ENCODE measurements around the gene VAX1. TPM values are rescaled to one million over a fixed set of nuclear protein-coding genes. Genes with fewer than 3 reads are reported as not detected.
"Not testable (repeated sequence)": the region's sequence is repeated elsewhere in the genome, so short reads cannot be mapped to it uniquely, and the experiment has no call there.

The VAX1 gene
- not detected in 2 replicates for total RNA-seq
- not detected for polyA plus RNA-seq (2012)

DNA sequence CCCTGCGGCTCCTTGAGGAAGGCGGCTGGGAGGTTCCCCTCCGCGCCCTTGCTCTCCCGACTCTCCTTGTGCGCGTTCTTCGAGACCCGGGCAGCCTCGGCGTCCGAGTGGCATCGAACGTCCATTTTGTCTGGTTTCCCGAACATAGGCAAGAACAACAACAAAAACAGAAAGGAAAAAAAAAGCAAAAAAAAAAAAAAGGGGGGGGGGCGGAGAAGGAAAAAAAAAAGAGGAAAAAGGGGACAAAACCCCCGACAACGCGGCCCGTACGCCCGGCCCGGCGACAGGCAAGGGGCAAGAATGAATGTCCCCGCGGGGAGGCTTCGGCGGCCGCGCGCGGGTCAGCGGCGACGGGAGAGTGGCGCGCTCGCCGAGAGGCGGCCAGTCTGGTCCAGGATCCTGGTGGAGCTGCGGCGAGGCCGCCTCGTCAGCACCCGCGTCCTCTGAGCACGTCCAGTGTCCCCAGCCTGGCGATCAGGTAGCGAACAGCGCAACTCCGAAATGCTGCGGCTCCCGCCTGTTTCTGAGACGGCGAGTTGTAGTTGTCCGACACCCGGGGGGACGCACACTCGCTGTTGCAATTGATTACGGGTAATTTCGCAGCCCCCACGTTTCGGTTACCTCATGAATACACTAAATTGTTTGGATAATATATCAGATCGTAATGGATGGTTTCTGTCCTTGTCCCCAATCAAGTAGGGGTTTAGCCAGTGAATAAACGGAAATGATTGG is at the start of gene VAX1:
VAX1 (minus strand) TSS at position 360 of the 732 bp plus-strand sequence; CDS start at position 146, 214 bp downstream.
- DNase-seq (ENCODE audit: low read depth) = no peak

DNA sequence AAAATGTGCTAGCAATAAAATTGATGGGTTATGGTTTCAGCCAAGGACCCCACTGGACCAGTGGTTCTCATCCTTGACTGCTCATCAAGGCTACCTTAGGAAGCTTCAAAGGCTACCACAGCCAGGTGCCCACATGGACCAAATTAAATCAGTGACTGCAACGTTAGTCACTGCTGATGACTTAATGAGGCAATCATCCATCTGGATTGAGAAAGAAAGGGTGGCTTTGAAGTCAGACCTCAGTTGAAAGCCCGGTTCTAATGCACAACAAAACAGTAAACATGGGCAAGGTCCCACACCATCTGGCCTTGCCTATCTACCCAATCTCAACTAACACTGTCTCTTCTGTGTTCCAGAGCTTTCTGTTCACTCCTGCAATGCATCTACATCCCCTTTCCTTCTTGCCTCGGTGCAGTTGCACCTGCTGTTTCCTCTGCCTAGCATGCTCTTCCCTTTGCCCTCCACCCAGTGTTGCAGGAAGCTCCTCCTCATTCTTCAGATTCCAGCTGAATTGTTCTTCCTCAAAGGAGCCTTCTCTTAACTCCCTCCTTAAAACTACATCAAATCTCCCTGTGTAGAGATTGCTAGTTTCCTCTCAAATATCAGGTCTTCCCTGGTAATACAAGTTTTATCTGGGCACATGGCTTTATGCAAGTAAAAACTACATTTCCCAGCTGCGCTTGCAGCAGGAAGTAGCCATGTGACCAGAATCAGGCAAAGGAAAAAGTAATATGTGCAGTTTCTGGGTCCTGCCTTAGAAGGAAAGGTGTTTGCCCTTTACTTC is 49.0 kb upstream of the VAX1 start:
- DNase-seq (ENCODE audit: low read depth) = no peak

- DNase-seq (ENCODE audit: low read depth) = not testable (repeated sequence)
Observed at GRCh38 chr10:117185817-117186216, 47.7 kb upstream of the VAX1 start.

GRCh38 chr10:117184821-117185220 is 46.8 kb upstream of the VAX1 start:
- DNase-seq (ENCODE audit: low read depth) = no peak

- DNase-seq (ENCODE audit: low read depth) = no peak
Observed at GRCh38 chr10:117184296-117184695, 46.2 kb upstream of the VAX1 start.

DNA sequence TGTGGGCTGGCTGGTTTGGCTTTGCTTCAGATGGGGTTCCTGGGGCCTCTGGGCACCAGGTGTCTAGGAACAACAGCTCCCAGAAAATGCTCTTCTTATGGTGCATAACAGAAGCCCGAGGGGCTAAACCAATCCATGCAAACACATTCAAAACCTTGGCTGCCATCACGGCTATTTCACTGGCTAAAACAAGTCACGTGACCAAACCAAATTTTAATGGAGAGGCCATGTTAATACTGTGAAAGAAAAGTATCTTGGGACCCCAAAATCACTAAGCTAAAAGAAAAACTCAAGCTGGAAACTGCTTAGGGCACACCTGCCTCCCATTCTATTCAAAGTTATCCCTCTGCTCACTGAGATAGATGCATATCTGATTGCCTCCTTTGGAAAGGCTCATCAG is 40.1 kb upstream of the VAX1 start:
- DNase-seq (ENCODE audit: low read depth) = no peak

- DNase-seq (ENCODE audit: low read depth) = peak; percentile 74
Observed at GRCh38 chr10:117175901-117176534, 37.9 kb upstream of the VAX1 start.

- peak; percentile 46 for DNase-seq (ENCODE audit: low read depth)
Observed at GRCh38 chr10:117175215-117175900, 37.3 kb upstream of the VAX1 start.

DNA sequence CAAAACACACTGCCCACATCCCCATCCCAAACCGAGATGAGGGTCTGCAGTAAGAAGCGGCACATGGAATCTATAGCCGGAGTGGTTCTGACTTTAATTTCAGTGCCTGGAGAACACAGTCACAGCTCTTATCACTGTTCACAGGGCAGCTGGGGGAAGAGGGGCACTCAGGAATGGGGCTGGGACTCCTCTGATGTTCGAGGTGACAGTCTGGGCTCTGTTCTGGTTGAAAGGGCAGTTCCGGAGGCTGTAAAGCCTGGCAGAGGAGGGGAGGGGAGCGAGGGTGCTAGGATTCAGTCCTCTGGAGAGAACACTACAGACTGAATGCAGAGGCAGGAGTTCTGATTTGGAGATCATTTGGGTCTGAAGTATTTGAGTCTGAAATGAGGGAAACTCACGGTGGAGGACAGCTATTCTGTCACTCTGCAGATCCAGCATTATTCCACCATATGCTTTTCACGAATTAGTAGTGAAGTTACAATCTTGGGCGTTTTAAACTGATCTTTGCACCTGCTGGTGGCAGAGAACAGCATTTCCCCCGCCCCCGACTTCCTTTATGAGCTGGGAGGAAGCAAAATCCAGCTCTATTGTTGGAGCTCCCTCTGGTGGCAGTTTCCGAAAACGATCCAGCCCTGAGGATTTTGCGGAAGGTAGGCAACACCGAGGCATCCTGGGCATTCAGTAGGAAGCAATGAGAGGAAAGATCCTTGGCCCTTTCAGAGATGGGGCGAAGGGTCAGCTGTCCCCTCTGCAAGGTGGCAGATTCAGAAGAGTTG is 36.6 kb upstream of the VAX1 start:
- peak; percentile 81 for DNase-seq (ENCODE audit: low read depth)

DNA sequence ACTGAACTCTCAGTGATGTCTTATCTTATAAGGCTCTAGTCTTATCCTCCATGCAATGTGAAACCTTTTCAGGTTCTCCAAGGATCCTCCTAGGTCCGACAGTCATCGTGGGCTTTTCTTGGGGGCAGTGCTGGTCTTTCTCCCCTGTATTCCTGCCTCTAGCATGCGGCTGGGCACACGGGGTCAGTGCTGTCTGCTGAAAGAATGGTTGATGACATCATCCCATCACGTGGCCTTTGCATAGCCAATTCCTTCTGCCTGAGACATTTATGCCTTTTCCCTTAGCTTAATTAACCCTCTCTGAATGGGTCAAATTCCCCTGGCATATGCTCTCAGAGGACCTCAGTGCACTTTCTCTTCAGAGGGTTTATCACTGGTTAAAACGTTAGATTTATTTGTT is 32.2 kb upstream of the VAX1 start:
- DNase-seq (ENCODE audit: low read depth) = no peak

DNA sequence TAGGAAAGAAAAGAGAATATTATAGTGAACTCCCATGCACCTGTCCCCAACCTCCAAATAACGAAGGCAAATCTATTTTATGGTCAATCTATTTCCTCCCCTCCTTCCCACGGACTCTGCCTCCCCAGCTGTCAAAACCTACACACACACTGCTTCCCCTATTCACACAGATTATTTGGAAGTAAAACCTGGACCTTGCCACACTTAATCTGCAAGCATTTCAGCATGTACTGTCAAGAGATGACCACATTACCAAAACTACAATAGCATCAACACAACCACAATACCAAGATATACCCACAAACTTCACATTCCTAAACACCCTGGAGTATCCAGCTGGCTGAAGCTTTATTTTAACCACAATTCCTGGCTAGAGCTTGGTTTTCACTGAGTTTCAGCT is 31.4 kb upstream of the VAX1 start:
- peak; percentile 49 for DNase-seq (ENCODE audit: low read depth)

DNA sequence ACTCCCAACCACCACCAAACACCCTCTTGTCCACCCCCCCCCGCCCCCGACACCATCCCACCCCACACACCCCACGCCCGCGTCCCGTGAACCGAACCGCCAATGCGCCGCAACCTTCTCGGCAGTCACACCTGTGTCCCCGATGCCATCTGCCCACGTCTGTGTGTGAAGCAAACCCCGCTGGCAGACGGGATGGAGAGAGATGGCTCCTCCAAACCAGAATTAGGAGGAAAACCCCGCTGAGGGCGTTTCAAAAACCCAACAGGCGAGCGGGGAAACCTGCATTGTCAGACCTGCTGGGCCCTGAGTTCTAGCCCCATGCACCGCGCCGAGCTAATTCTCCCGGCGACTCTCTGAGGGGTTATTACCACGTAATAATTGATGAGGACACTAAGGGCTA is 30.7 kb upstream of the VAX1 start:
- DNase-seq (ENCODE audit: low read depth) = no peak

- DNase-seq (ENCODE audit: low read depth) = peak; percentile 26
Observed at GRCh38 chr10:117167789-117168674, 30.0 kb upstream of the VAX1 start.

GRCh38 chr10:117167346-117167788 is 29.3 kb upstream of the VAX1 start:
- DNase-seq (ENCODE audit: low read depth) = no peak

GRCh38 chr10:117166418-117167345 is 28.6 kb upstream of the VAX1 start:
- DNase-seq (ENCODE audit: low read depth) = no peak

- DNase-seq (ENCODE audit: low read depth) = peak; percentile 48
Observed at GRCh38 chr10:117165538-117166417, 27.7 kb upstream of the VAX1 start.
